GM12872 (cell line): ENCODE data around the gene GAL.

Experiments used
- CTCF ChIP-seq: IDR thresholded peaks from 3 replicates; pipeline ENCODE4 v1.5.1; 2011; ENCODE audit warnings: low read depth, mild to moderate bottlenecking, low read length, moderate library complexity; ENCODE audit not compliant: insufficient read depth

Gene GAL, protein sequence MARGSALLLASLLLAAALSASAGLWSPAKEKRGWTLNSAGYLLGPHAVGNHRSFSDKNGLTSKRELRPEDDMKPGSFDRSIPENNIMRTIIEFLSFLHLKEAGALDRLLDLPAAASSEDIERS

DNA sequence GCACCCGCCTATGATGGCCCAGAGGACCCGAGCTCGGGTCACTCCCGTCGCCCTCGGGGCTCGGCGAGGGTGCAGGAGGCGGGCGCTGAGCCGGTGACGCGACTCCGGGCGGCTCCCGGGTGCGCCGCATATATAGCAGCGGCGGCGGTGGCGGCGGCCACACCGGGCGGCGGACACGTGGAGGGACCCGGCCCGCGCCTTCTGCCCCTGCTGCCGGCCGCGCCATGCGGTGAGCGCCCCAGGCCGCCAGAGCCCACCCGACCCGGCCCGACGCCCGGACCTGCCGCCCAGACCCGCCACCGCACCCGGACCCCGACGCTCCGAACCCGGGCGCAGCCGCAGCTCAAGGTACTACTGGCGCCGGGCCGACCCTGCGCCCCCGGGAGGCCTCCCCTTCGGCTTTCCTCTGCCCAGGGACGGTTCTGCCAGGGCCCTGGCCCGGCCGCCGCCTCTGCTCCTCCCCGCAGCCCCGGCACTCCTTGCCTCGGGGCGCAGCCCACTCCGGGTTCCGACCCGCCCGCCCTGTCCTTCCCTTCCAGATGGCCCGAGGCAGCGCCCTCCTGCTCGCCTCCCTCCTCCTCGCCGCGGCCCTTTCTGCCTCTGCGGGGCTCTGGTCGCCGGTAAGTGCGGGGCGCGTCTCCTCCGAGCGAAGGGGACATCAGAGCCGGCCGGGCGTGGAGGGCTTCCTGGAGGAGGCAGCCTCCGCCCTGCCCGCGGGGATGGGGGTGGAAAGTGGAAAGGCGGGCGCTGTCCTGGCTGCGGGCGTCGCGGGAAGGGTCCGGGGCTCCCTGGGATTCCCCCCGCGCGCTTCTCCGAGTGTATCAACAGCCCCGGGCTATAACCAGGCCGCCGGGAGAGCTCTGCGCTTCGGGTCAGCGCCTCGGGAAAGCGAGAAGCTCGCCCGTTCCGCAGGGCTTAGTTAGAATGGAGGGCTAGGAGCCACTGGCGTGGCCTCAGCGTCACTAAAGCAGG, at the start of gene GAL:
Gene GAL, plus strand, starts transcription at position 160 of the 972 bp plus-strand sequence. Its CDS starts 380 bp downstream, at position 540.
- no peak for TF ChIP-seq CTCF

- no peak for TF ChIP-seq CTCF
Observed at GRCh38 chr11:68641880-68642279, 42.5 kb upstream of the GAL start.

DNA sequence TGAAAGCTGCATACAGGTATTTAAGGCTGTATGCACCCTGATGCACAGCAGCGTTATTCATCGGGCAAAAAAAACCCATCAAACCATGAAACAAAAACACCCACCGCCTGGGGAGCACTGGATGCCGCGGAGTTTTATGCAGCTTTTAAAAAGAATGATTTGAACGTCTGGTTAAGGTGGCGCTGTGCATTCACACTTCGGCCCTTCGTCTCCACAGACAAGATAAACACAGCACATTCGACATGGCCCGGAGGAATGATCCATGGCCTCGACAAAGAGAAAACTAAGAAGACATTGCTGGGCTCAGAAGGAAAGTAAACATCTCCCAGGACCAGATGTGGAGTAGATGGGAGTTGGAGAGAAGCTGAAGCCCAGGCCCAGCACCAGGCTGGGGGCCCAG, 40.8 kb upstream of the GAL start:
- TF ChIP-seq CTCF, result no peak

DNA sequence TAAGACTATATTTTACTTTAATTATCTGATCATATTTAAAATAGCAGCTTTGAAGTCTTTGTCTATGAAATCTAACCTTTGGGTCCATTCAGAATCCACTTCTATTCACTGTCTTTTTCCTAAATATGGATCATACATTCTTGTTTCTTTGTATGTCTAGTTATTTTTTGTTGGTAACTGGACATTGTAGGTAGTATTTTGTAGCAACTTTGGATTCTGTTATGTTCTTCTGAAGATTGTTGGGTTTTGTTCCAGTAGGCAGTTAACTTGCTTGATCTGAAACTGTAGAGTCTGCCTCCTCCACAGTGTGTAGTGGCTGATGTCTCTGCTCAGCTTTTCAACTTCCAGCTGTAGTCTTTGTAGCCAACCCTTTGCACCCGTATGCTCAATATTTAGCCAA, 37.5 kb upstream of the GAL start:
- no peak for TF ChIP-seq CTCF

DNA sequence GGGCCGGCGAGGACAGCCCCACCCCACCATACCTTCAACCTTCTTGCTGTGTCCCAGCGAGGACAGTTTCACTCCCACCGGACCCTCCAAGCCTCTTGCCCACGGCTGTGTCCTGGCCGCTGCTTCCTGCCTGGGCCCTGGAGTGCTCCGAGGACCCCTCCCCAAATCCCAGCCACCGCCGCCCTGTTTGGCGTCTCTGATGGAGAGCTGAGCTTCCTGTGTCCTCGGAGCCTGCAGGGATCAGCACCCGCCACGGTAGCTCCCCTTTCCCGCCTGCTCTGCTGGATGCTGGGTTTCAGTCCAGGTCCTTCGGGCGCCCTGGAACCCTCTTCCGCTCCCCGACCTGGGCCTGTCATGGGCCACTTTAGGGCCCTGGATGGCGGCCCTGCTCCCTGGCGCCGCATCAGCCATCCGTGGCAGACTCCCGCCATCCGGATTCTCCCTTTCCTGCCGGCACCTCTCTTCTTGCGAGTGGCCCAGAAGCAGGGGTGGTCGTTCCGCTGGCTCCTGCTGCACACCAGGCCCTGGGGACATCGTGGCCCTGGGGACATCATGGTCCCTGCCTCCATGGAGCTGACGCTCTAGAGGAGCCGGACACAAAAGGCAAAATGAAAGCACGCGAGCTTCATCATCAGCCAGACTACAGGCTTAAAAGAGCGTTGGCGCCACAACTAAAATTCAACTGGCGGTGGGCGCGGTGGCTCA, 34.3 kb upstream of the GAL start:
- TF ChIP-seq CTCF, result no peak

DNA sequence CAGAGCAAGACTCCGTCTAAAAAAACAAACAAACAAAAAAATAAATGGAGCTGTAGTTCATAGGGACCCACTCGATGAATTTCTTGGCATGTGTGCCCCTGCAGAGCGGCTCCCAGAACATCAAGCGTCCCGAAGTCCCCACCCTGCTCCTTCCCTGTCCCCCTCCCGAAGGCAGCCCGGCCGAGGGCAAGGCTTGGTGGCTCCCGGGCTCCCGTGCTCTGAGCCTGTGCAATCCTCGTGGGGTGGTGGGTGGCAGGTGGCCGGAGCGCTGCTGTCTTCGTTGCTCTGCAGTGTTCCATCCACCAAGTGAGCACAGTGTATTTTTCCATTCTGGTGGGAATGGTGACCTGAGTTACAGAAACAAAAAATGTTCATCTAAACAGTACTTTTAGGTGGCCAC, 33.5 kb upstream of the GAL start:
- no peak for TF ChIP-seq CTCF

GRCh38 chr11:68651208-68651984, 32.9 kb upstream of the GAL start:
- TF ChIP-seq CTCF, result no peak
